Liver (tissue), 9 donors: Measurements from ENCODE around the gene PPP2R2B. TPM values are rescaled to one million over a fixed set of nuclear protein-coding genes. Genes with fewer than 3 reads are reported as not detected.

Source experiments
- DNase-seq: peaks from one replicate; pipeline ENCODE4 v3.0.0-alpha.2; 2017; ENCODE audit warnings: low spot score
- H3K27ac ChIP-seq, 2 donors: one replicate each; pipeline ENCODE4 v1.7.0; 2013; ENCODE audit warnings: inconsistent platforms in 2 of 2, low read length in 2 of 2, control low read depth in 1 of 2, low read depth in 1 of 2, mild to moderate bottlenecking in 1 of 2
- H3K27me3 ChIP-seq, 4 donors: one replicate each; pipeline versions ENCODE4 v1.6.1 to v1.7.0; 2013; ENCODE audit warnings: low read length in 3 of 4, inconsistent platforms in 1 of 4, mild to moderate bottlenecking in 1 of 4, moderate library complexity in 1 of 4; ENCODE audit not compliant: control insufficient read depth in 4 of 4, insufficient read depth in 4 of 4
- H3K36me3 ChIP-seq, 4 donors: one replicate each; pipeline versions ENCODE4 v1.6.1 to v1.7.0; 2013; ENCODE audit warnings: low read length in 3 of 4, mild to moderate bottlenecking in 3 of 4, low read depth in 1 of 4, moderate library complexity in 1 of 4; ENCODE audit not compliant: control insufficient read depth in 4 of 4, insufficient read depth in 3 of 4
- H3K4me1 ChIP-seq, 4 donors: one replicate each; pipeline versions ENCODE4 v1.6.1 to v1.7.0; 2013; ENCODE audit warnings: low read length in 3 of 4, mild to moderate bottlenecking in 3 of 4, moderate library complexity in 1 of 4; ENCODE audit not compliant: control insufficient read depth in 4 of 4, insufficient read depth in 4 of 4
- H3K4me3 ChIP-seq, 3 donors: one replicate each; pipeline versions ENCODE4 v1.6.1 to v1.7.0; 2013; ENCODE audit warnings: low read length in 3 of 3, control low read depth in 1 of 3, low read depth in 1 of 3, mild to moderate bottlenecking in 1 of 3
- H3K9ac ChIP-seq, 2 donors: one replicate each; pipeline ENCODE4 v1.7.0; 2013; ENCODE audit warnings: low read length in 2 of 2, mild to moderate bottlenecking in 2 of 2, moderate library complexity in 2 of 2, control low read depth in 1 of 2, low read depth in 1 of 2
- H3K9me3 ChIP-seq, 4 donors: one replicate each; pipeline versions ENCODE4 v1.6.1 to v1.7.0; 2013; ENCODE audit warnings: low read length in 3 of 4; ENCODE audit not compliant: control insufficient read depth in 4 of 4
- ATF3 ChIP-seq: IDR thresholded peaks from 2 replicates; pipeline ENCODE4 v1.6.1; 2016; ENCODE audit warnings: antibody characterized with exemption
- CTCF ChIP-seq: fragments of 150-350 bp; IDR thresholded peaks from 2 replicates; pipeline ENCODE4 v1.5.1; 2017; ENCODE audit warnings: improper control_type of control experiment, low read depth, low read length; ENCODE audit not compliant: missing input control
- EGR1 ChIP-seq, 2 donors: IDR thresholded peaks; 2 replicates each; pipeline ENCODE4 v1.6.1; 2016 to 2018; ENCODE audit warnings: antibody characterized with exemption in 2 of 2, low read depth in 2 of 2
- FOXA1 ChIP-seq: IDR thresholded peaks from 2 replicates; pipeline ENCODE4 v1.6.1; 2016; ENCODE audit warnings: antibody characterized with exemption
- HNF4A ChIP-seq, 2 donors: conservative IDR thresholded peaks; 2 replicates each; pipeline ENCODE4 v1.6.1; 2016; ENCODE audit warnings: antibody characterized with exemption in 2 of 2, mild to moderate bottlenecking in 2 of 2
- HNF4G ChIP-seq: IDR thresholded peaks from 2 replicates; pipeline ENCODE4 v1.6.1; 2016; ENCODE audit warnings: antibody characterized with exemption
- JUND ChIP-seq, 2 donors: IDR thresholded peaks; 2 replicates each; pipeline ENCODE4 v1.6.1; 2016; ENCODE audit warnings: antibody characterized with exemption in 2 of 2
- MAX ChIP-seq: IDR thresholded peaks from 2 replicates; pipeline ENCODE4 v1.6.1; 2016; ENCODE audit warnings: antibody characterized with exemption
- NR2F2 ChIP-seq: IDR thresholded peaks from 2 replicates; pipeline ENCODE4 v1.6.1; 2016; ENCODE audit warnings: antibody characterized with exemption
- REST ChIP-seq: IDR thresholded peaks from 2 replicates; pipeline ENCODE4 v1.6.1; 2016; ENCODE audit warnings: antibody characterized with exemption, mild to moderate bottlenecking
- RXRA ChIP-seq, 2 donors: IDR thresholded peaks; 2 replicates each; pipeline ENCODE4 v1.6.1; 2017 to 2018; ENCODE audit warnings: antibody characterized with exemption in 2 of 2, mild to moderate bottlenecking in 1 of 2
- SP1 ChIP-seq: IDR thresholded peaks from 2 replicates; pipeline ENCODE4 v1.6.1; 2018; ENCODE audit warnings: antibody characterized with exemption, mild to moderate bottlenecking
- TAF1 ChIP-seq: conservative IDR thresholded peaks from 2 replicates; pipeline ENCODE4 v1.6.1; 2016; ENCODE audit warnings: antibody characterized with exemption, mild to moderate bottlenecking
- ZBTB33 ChIP-seq: IDR thresholded peaks from 2 replicates; pipeline ENCODE4 v1.6.1; 2016; ENCODE audit warnings: antibody characterized with exemption
- WGBS: extraction: QIAGEN DNeasy Blood & Tissue Kit; methylation state at CpG from one replicate; pipeline ENCODE4 v1.1.7; 2013; 5-methylcytosine and 5-hydroxymethylcytosine counted together
- polyA plus RNA-seq, 2 donors: library from polyadenylated mRNA; stranded (reverse) in 1 of 2; unstranded in 1 of 2; fragments of 200-250 nt in 1 of 2; fragments of >200 nt in 1 of 2; fragmentation: Nextera tagmentation in 1 of 2; extraction: Ambion mirVana in 1 of 2; gene quantifications; one replicate each; pipeline versions ENCODE4 v1.2.1 to v1.2.3, GENCODE V29; 2013 to 2015
- total RNA-seq, 2 donors: library from RNA; depleted of rRNA; stranded (reverse); fragments of >200 nt; gene quantifications; one replicate each; pipeline ENCODE4 v1.2.3, GENCODE V29; 2014
- donor health status: healthy.
- donor health status: healthy.
- donor health status: healthy.
- donor health status: healthy.
- donor health status: healthy.

The PPP2R2B gene
- total RNA-seq = 1 to 10 TPM in 1 of 2 donors, under 1 TPM in 1; 0.50 to 6.3 TPM
- under 1 TPM; 0.15 to 0.31 TPM for polyA plus RNA-seq

- WGBS = 3% methylated on average over 40 of the region's 40 CpGs
- TF ChIP-seq ATF3 = no peak
- TF ChIP-seq TAF1 = no peak
- TF ChIP-seq EGR1 (IDR thresholded peaks at IDR 0.05; ENCODE audit: low read depth in 2 of 2) = no peak
- TF ChIP-seq SP1 = no peak
- no peak for TF ChIP-seq RXRA (IDR thresholded peaks at IDR 0.05)
- no peak for TF ChIP-seq NR2F2
- no peak for TF ChIP-seq CTCF
- no peak for TF ChIP-seq HNF4G
- TF ChIP-seq REST = no peak
- no peak for TF ChIP-seq ZBTB33
- no peak for TF ChIP-seq MAX
- TF ChIP-seq HNF4A (conservative IDR thresholded peaks at IDR 0.05) = no peak
- TF ChIP-seq JUND (IDR thresholded peaks at IDR 0.05) = no peak
- Histone ChIP-seq H3K4me3 (peak within 1 kb of the TSS; percentile 39 to 50 (median 48)), H3K27me3 (no peaks in the 10 kb centered on the region), H3K4me1 (peaks cover 4 to 19% (median 17%) of the 10 kb centered on the region in 4 donors), H3K9me3 (no peaks in the 10 kb centered on the region), H3K36me3 (no peaks in the 10 kb centered on the region), H3K9ac (peak within 1 kb of the TSS in 1 of 2 donors; percentile 3), H3K27ac (no peak within 1 kb of the TSS)
- peak; percentile 49 for DNase-seq
Observed at GRCh38 chr5:146878476-146879172, at the start of gene PPP2R2B. Gene PPP2R2B, minus strand, starts transcription at chr5:146878757.

GRCh38 chr5:146924132-146924531, 45.6 kb upstream of the PPP2R2B start:
- H3K36me3 ChIP-seq = no peaks in the 10 kb centered on the region
- no peaks in the 10 kb centered on the region for H3K27me3 ChIP-seq
- no peak for DNase-seq
- H3K4me1 ChIP-seq = no peaks in the 10 kb centered on the region
- no peak overlapping the region for H3K27ac ChIP-seq
- H3K4me3 ChIP-seq = no peak overlapping the region
- H3K9ac ChIP-seq = no peak overlapping the region
- H3K9me3 ChIP-seq = no peaks in the 10 kb centered on the region
- no peak for TF ChIP-seq EGR1 (IDR thresholded peaks at IDR 0.05; ENCODE audit: low read depth in 2 of 2)
- TF ChIP-seq NR2F2 = no peak
- no peak for TF ChIP-seq SP1
- TF ChIP-seq CTCF = no peak
- TF ChIP-seq ATF3 = no peak
- TF ChIP-seq TAF1 = no peak
- no peak for TF ChIP-seq MAX
- TF ChIP-seq REST = no peak
- no peak for TF ChIP-seq FOXA1
- TF ChIP-seq JUND (IDR thresholded peaks at IDR 0.05) = no peak
